ENCODE results near the gene EEIG1. TPM values are rescaled to one million over a fixed set of nuclear protein-coding genes. Genes with fewer than 3 reads are reported as not detected.

The EEIG1 gene
- total RNA-seq, 1 donor from 2014 or later: 26.4 TPM

GRCh38 chr9:128007566-128008138 is 26.9 kb upstream of the EEIG1 start:
- DNase-seq (ENCODE audit: low read depth) (peak; percentile 63), FAIRE-seq (no peak)
- Histone ChIP-seq H3K4me2 (ENCODE audit: low read length) (no peak overlapping the region), H3K4me1 (ENCODE audit: insufficient read depth, low read length) (peaks cover 9% of the 10 kb centered on the region), H3K36me3 (ENCODE audit: insufficient read depth, low read length) (no peaks in the 10 kb centered on the region), H3K79me2 (ENCODE audit: insufficient read depth, low read length) (no peaks in the 10 kb centered on the region), H3K9me3 (ENCODE audit: insufficient read depth, low read depth, low read length) (no peaks in the 10 kb centered on the region), H3K9ac (ENCODE audit: low read length) (no peak overlapping the region), H2AFZ (ENCODE audit: low read depth, low read length) (no peak overlapping the region), H3K27ac (ENCODE audit: low read depth, low read length) (no peak overlapping the region), H4K20me1 (ENCODE audit: insufficient read depth, low read length) (no peaks in the 10 kb centered on the region), H3K27me3 (ENCODE audit: insufficient read depth, low read length) (no peaks in the 10 kb centered on the region), H3K4me3 (ENCODE audit: insufficient read depth, low read depth, low read length) (no peak overlapping the region)
- H3K4me3 Mint-ChIP-seq (ENCODE audit: unreplicated experiment): no peak overlapping the region
- no peak overlapping the region for H3K27ac Mint-ChIP-seq (ENCODE audit: unreplicated experiment)
- TF ChIP-seq CTCF (IDR thresholded peaks at IDR 0.05; ENCODE audit: insufficient read depth, low read depth, low read length) (no peak), EZH2 (IDR thresholded peaks at IDR 0.05; ENCODE audit: insufficient read depth, low read length) (no peak)
- peaks cover 5% of the 10 kb centered on the region for H3K4me1 Mint-ChIP-seq (ENCODE audit: low read depth, unreplicated experiment)
- H3K36me3 Mint-ChIP-seq (ENCODE audit: low read depth, unreplicated experiment): no peaks in the 10 kb centered on the region
- peaks cover 5% of the 10 kb centered on the region for H3K27me3 Mint-ChIP-seq (ENCODE audit: low read depth, unreplicated experiment)
- peaks cover 7% of the 10 kb centered on the region for H3K9me3 Mint-ChIP-seq (ENCODE audit: unreplicated experiment)

GRCh38 chr9:128006332-128006996 is 25.7 kb upstream of the EEIG1 start:
- peaks cover 2% of the 10 kb centered on the region for H3K27me3 Mint-ChIP-seq (ENCODE audit: low read depth, unreplicated experiment)
- TF ChIP-seq CTCF (IDR thresholded peaks at IDR 0.05; ENCODE audit: insufficient read depth, low read depth, low read length) (no peak), EZH2 (IDR thresholded peaks at IDR 0.05; ENCODE audit: insufficient read depth, low read length) (no peak)
- no peaks in the 10 kb centered on the region for H3K36me3 Mint-ChIP-seq (ENCODE audit: low read depth, unreplicated experiment)
- Histone ChIP-seq H3K36me3 (ENCODE audit: insufficient read depth, low read length) (no peaks in the 10 kb centered on the region), H3K4me2 (ENCODE audit: low read length) (no peak overlapping the region), H2AFZ (ENCODE audit: low read depth, low read length) (no peak overlapping the region), H4K20me1 (ENCODE audit: insufficient read depth, low read length) (no peaks in the 10 kb centered on the region), H3K4me3 (ENCODE audit: insufficient read depth, low read depth, low read length) (no peak overlapping the region), H3K9me3 (ENCODE audit: insufficient read depth, low read depth, low read length) (no peaks in the 10 kb centered on the region), H3K4me1 (ENCODE audit: insufficient read depth, low read length) (peaks cover 18% of the 10 kb centered on the region), H3K79me2 (ENCODE audit: insufficient read depth, low read length) (no peaks in the 10 kb centered on the region), H3K27me3 (ENCODE audit: insufficient read depth, low read length) (no peaks in the 10 kb centered on the region), H3K9ac (ENCODE audit: low read length) (no peak overlapping the region), H3K27ac (ENCODE audit: low read depth, low read length) (no peak overlapping the region)
- H3K9me3 Mint-ChIP-seq (ENCODE audit: unreplicated experiment): peaks cover 7% of the 10 kb centered on the region
- H3K4me3 Mint-ChIP-seq (ENCODE audit: unreplicated experiment): no peak overlapping the region
- DNase-seq (ENCODE audit: low read depth): peak; percentile 31
- H3K4me1 Mint-ChIP-seq (ENCODE audit: low read depth, unreplicated experiment): peaks cover 12% of the 10 kb centered on the region
- H3K27ac Mint-ChIP-seq (ENCODE audit: unreplicated experiment): no peak overlapping the region
- no peak for FAIRE-seq

- DNase-seq (ENCODE audit: low read depth): no peak
- H3K27me3 Mint-ChIP-seq (ENCODE audit: low read depth, unreplicated experiment): peaks cover 2% of the 10 kb centered on the region
- no peak overlapping the region for H2AFZ ChIP-seq (ENCODE audit: low read depth, low read length)
- no peak for FAIRE-seq
- no peak overlapping the region for H3K27ac ChIP-seq (ENCODE audit: low read depth, low read length)
- no peak overlapping the region for H3K9ac ChIP-seq (ENCODE audit: low read length)
- H3K9me3 Mint-ChIP-seq (ENCODE audit: unreplicated experiment): peaks cover 7% of the 10 kb centered on the region
- H3K9me3 ChIP-seq (ENCODE audit: insufficient read depth, low read depth, low read length): no peaks in the 10 kb centered on the region
- peaks cover 17% of the 10 kb centered on the region for H3K4me1 Mint-ChIP-seq (ENCODE audit: low read depth, unreplicated experiment)
- no peak overlapping the region for H3K27ac Mint-ChIP-seq (ENCODE audit: unreplicated experiment)
- H3K27me3 ChIP-seq (ENCODE audit: insufficient read depth, low read length): no peaks in the 10 kb centered on the region
- TF ChIP-seq EZH2 (IDR thresholded peaks at IDR 0.05; ENCODE audit: insufficient read depth, low read length) (no peak), CTCF (IDR thresholded peaks at IDR 0.05; ENCODE audit: insufficient read depth, low read depth, low read length) (no peak)
- no peak overlapping the region for H3K4me3 Mint-ChIP-seq (ENCODE audit: unreplicated experiment)
- no peaks in the 10 kb centered on the region for H3K36me3 Mint-ChIP-seq (ENCODE audit: low read depth, unreplicated experiment)
- H3K4me1 ChIP-seq (ENCODE audit: insufficient read depth, low read length): peaks cover 23% of the 10 kb centered on the region
- no peak overlapping the region for H3K4me3 ChIP-seq (ENCODE audit: insufficient read depth, low read depth, low read length)
- H3K36me3 ChIP-seq (ENCODE audit: insufficient read depth, low read length): no peaks in the 10 kb centered on the region
- no peaks in the 10 kb centered on the region for H4K20me1 ChIP-seq (ENCODE audit: insufficient read depth, low read length)
- H3K79me2 ChIP-seq (ENCODE audit: insufficient read depth, low read length): no peaks in the 10 kb centered on the region
- no peak overlapping the region for H3K4me2 ChIP-seq (ENCODE audit: low read length)
These were observed 25.1 kb upstream of the EEIG1 start for GRCh38 chr9:128005923-128006322.

Measured in astrocyte (in vitro differentiated cells and primary cell).